ENCODE results near the gene WNT9B. TPM values are rescaled to one million over a fixed set of nuclear protein-coding genes. Genes with fewer than 3 reads are reported as not detected.

The WNT9B gene
- total RNA-seq, 1 donor from 2014 or later = not detected

DNA sequence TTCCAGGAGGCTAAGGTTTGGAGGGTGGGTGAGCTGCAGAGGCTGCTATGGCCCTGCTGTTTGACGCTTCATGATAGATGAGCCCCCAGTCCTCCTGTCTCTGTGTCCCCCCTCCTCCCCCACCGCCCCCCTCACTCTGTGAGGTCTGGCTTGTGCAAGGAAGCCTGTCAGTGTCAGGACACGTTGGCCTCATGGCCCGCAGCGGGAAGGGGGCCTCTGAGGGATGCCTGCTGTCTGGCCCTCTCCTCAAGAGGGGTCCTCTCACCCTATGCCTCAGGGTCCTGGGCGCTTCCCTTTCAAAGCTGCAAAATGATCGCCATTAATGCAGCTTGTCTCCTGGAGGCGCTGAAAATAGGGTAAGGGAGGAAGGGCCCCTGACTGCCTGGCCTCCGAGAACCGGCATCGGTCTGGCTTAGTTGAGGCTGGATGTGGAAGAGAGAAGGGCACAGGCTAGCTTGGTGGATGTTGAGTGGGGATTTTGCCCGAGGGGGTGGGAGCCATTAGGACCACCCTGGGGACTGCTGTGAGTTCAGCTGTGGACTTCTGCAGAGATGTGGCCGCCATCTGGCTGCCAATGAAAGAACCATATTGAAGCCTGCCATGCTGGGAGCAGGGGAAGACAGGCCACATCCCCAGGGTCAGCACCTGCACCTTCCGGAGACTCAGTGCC lies 56.8 kb downstream of the WNT9B start:
- no peak overlapping the region for H3K4me3 Mint-ChIP-seq (ENCODE audit: unreplicated experiment)
- H3K9me3 Mint-ChIP-seq (ENCODE audit: low read depth) = no peaks in the 10 kb centered on the region
- no peaks in the 10 kb centered on the region for H3K4me1 Mint-ChIP-seq (ENCODE audit: low read depth)

DNA sequence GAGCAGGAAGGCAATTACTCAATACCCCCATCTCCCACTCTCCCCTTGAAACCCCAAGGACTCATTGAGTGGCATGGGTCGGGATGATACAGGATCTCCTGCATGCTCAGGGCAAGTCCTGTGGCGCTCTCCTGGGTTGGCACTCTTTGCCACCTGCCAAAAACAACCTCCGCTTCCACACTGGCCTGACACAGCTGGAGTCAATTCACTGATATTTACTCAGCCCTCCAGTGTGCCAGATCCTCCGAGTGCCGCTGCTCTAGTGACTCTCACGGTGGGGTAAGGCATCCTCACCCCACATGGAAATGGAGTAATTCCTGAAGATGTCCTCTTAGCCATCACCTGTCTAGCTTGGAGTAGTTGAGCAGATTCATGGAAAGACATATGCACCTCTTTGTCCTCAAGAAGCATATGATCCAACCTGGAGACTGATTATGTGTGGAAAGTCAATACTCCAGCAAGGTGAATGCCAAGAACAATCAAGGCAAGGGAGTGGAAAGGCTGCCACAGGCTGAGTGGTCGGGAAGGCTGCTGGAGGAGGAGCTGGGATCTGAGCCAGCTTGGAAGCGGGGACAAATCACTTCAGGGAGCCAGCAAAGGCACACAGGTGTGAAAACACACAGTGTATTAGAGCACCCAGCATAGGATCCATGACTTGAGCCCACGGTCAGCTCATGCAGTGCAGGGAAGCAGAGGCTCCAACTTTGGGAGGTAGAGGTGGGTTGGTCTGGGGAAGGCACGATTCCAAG lies 59.0 kb downstream of the WNT9B start:
- H3K27me3 Mint-ChIP-seq (ENCODE audit: low read depth) = peaks cover 24% of the 10 kb centered on the region
- no peak overlapping the region for H3K27ac Mint-ChIP-seq (ENCODE audit: unreplicated experiment)
- H3K4me3 Mint-ChIP-seq (ENCODE audit: unreplicated experiment) = no peak overlapping the region
- peak; percentile 58 for DNase-seq (ENCODE audit: low spot score)
- no peaks in the 10 kb centered on the region for H3K36me3 Mint-ChIP-seq (ENCODE audit: low read depth)
- H3K9me3 Mint-ChIP-seq (ENCODE audit: low read depth) = no peaks in the 10 kb centered on the region
- no peaks in the 10 kb centered on the region for H3K4me1 Mint-ChIP-seq (ENCODE audit: low read depth)
- TF ChIP-seq, protein P1, sequence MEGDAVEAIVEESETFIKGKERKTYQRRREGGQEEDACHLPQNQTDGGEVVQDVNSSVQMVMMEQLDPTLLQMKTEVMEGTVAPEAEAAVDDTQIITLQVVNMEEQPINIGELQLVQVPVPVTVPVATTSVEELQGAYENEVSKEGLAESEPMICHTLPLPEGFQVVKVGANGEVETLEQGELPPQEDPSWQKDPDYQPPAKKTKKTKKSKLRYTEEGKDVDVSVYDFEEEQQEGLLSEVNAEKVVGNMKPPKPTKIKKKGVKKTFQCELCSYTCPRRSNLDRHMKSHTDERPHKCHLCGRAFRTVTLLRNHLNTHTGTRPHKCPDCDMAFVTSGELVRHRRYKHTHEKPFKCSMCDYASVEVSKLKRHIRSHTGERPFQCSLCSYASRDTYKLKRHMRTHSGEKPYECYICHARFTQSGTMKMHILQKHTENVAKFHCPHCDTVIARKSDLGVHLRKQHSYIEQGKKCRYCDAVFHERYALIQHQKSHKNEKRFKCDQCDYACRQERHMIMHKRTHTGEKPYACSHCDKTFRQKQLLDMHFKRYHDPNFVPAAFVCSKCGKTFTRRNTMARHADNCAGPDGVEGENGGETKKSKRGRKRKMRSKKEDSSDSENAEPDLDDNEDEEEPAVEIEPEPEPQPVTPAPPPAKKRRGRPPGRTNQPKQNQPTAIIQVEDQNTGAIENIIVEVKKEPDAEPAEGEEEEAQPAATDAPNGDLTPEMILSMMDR (IDR thresholded peaks at IDR 0.05) = no peak

More for the DNA sequence above, 56.8 kb downstream of the WNT9B start:
- DNase-seq (ENCODE audit: low spot score) = peak; percentile 41
- Mint-ChIP-seq H3K36me3 (ENCODE audit: low read depth) (no peaks in the 10 kb centered on the region), H3K27ac (ENCODE audit: unreplicated experiment) (no peak overlapping the region), H3K27me3 (ENCODE audit: low read depth) (peaks cover 20% of the 10 kb centered on the region)
- TF ChIP-seq, protein P1 (IDR thresholded peaks at IDR 0.05) = no peak

DNA sequence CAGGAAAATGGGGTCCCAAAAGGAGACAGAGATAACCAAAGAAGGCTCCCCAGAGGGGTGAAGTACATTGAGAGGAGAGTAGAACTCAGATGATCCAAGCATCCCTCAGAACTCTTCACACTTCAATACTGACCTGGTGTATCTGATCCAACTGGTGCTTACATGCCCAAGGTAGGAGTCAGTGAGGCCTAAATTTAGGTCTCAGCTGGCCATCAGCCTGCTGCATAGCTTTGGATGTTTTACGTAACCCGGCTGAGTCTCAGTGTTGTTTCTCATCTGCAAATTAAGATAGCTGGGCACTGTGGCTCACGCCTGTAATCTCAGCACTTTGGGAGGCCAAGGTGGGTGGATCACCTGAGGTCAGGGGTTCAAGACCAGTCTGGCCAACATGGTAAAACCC lies 59.9 kb downstream of the WNT9B start:
- no peaks in the 10 kb centered on the region for H3K4me1 Mint-ChIP-seq (ENCODE audit: low read depth)
- no peak overlapping the region for H3K27ac Mint-ChIP-seq (ENCODE audit: unreplicated experiment)
- H3K4me3 Mint-ChIP-seq (ENCODE audit: unreplicated experiment) = no peak overlapping the region
- H3K27me3 Mint-ChIP-seq (ENCODE audit: low read depth) = peaks cover 22% of the 10 kb centered on the region
- H3K36me3 Mint-ChIP-seq (ENCODE audit: low read depth) = no peaks in the 10 kb centered on the region
- TF ChIP-seq, protein P1 (IDR thresholded peaks at IDR 0.05) = no peak
- H3K9me3 Mint-ChIP-seq (ENCODE audit: low read depth) = no peaks in the 10 kb centered on the region
- no peak for DNase-seq (ENCODE audit: low spot score)

DNA sequence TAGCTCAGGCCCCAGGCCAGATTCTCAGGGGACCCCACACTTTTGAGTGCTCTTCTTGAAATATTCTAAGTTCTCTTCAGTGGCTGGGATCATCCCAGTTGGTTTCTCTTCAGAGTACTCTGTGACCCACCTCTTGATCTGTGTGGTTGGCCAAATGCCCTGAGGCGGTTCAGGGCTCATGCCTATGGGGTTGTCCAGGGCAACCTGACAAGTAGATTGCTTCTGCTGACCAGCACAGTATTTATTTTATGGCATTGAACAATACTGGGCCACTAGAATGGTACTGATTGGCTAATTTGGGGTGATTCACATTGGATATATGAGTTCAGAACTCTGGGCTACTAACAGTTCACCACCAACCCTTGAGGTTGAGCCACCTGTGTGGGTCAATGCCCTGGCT lies 64.2 kb downstream of the WNT9B start:
- Mint-ChIP-seq H3K27me3 (ENCODE audit: low read depth) (peaks cover 8% of the 10 kb centered on the region), H3K27ac (ENCODE audit: unreplicated experiment) (no peak overlapping the region), H3K9me3 (ENCODE audit: low read depth) (no peaks in the 10 kb centered on the region), H3K4me3 (ENCODE audit: unreplicated experiment) (no peak overlapping the region), H3K4me1 (ENCODE audit: low read depth) (no peaks in the 10 kb centered on the region), H3K36me3 (ENCODE audit: low read depth) (peaks cover 2% of the 10 kb centered on the region)
- TF ChIP-seq, protein P1 (IDR thresholded peaks at IDR 0.05) = no peak
- DNase-seq (ENCODE audit: low spot score) = peak; percentile 41

DNA sequence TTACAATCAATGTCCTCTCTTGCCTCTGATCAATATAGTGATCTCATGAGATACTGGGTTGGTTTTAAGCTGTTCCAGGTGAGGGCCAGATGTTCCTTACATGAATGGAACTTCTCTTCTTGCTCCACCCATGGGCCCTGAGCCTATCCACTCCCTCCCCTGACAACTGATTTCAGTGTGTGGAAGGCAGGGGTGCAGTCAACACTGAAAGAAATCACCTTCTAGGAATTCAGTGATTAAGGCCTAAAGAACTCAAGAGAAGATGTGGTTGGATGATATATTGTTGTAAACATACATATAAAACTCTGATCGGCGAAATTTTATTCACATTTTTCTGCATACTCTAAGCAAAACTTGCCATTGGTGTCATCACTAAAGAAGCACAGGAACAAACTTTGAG lies 64.8 kb downstream of the WNT9B start:
- TF ChIP-seq, protein P1 (IDR thresholded peaks at IDR 0.05) = no peak
- H3K27me3 Mint-ChIP-seq (ENCODE audit: low read depth) = peaks cover 5% of the 10 kb centered on the region
- H3K9me3 Mint-ChIP-seq (ENCODE audit: low read depth) = no peaks in the 10 kb centered on the region
- H3K36me3 Mint-ChIP-seq (ENCODE audit: low read depth) = peaks cover 2% of the 10 kb centered on the region
- no peak overlapping the region for H3K4me3 Mint-ChIP-seq (ENCODE audit: unreplicated experiment)
- H3K27ac Mint-ChIP-seq (ENCODE audit: unreplicated experiment) = no peak overlapping the region
- DNase-seq (ENCODE audit: low spot score) = no peak
- H3K4me1 Mint-ChIP-seq (ENCODE audit: low read depth) = no peaks in the 10 kb centered on the region
